K562 (cell line): ENCODE measurements around the gene IL15RA. TPM values are rescaled to one million over a fixed set of nuclear protein-coding genes. Genes with fewer than 3 reads are reported as not detected.

ENCODE experiments used
- ATF7 ChIP-seq: fragments of 450-650 bp; IDR thresholded peaks from 2 replicates; pipeline ENCODE4 v1.7.1; 2014; ENCODE audit warnings: mild to moderate bottlenecking, moderate library complexity
- CBFA2T2 ChIP-seq: fragments of 450-650 bp; conservative IDR thresholded peaks from 2 replicates; pipeline ENCODE4 v1.6.1; 2017; ENCODE audit warnings: mild to moderate bottlenecking
- CHD2 ChIP-seq: IDR thresholded peaks from 2 replicates; pipeline ENCODE4 v1.6.1; 2011; ENCODE audit warnings: low read depth, low read length
- NELFE ChIP-seq: IDR thresholded peaks from 2 replicates; pipeline ENCODE4 v1.6.1; 2011; ENCODE audit warnings: mild to moderate bottlenecking; ENCODE audit not compliant: insufficient read depth, insufficient read length
- POLR2G ChIP-seq: fragments of 200-400 bp; formaldehyde crosslinking; IDR thresholded peaks from 2 replicates; pipeline ENCODE4 v1.6.1; 2017; ENCODE audit warnings: low read depth, mild to moderate bottlenecking, antibody characterized with exemption, low read length, moderate library complexity
- PURB ChIP-seq: sonication (generic); formaldehyde crosslinking; IDR thresholded peaks from 2 replicates; pipeline ENCODE4 v1.9.0; 2021; ENCODE audit warnings: low read depth, mild to moderate bottlenecking, missing genetic modification reagents
- PYGO2 ChIP-seq: fragments of 450-650 bp; IDR thresholded peaks from 2 replicates; pipeline ENCODE4 v1.6.1; 2016; ENCODE audit warnings: mild to moderate bottlenecking, missing genetic modification characterization, moderate library complexity, missing compliant biosample characterization
- RB1 ChIP-seq: fragments of 450-650 bp; IDR thresholded peaks from 2 replicates; pipeline ENCODE4 v1.6.1; 2017; ENCODE audit warnings: low read depth, mild to moderate bottlenecking
- SMAD3 ChIP-seq: fragments of 450-650 bp; formaldehyde crosslinking; conservative IDR thresholded peaks from 2 replicates; pipeline ENCODE4 v1.4.0; 2020; ENCODE audit warnings: mild to moderate bottlenecking
- SMARCE1 ChIP-seq: fragments of 450-650 bp; IDR thresholded peaks from 2 replicates; pipeline ENCODE4 v1.7.1; 2016; ENCODE audit warnings: mild to moderate bottlenecking
- TAL1 ChIP-seq: fragments of 450-650 bp; IDR thresholded peaks from 2 replicates; pipeline ENCODE4 v1.6.1; 2016; ENCODE audit warnings: mild to moderate bottlenecking
- YBX1 ChIP-seq: fragments of 450-650 bp; IDR thresholded peaks from 2 replicates; pipeline ENCODE4 v1.7.1; 2016; ENCODE audit warnings: mild to moderate bottlenecking
- ZFP30 ChIP-seq: fragments of 250-450 bp; sonication (Bioruptor Pico); IDR thresholded peaks from 2 replicates; pipeline ENCODE4 v1.8.0; 2022; ENCODE audit warnings: moderate library complexity, mild to moderate bottlenecking, inconsistent platforms, borderline replicate concordance
- ZNF217 ChIP-seq: sonication (generic); formaldehyde crosslinking; IDR thresholded peaks from 2 replicates; pipeline ENCODE4 v1.8.0; 2022; ENCODE audit warnings: mild to moderate bottlenecking, missing genetic modification reagents
- ZNF232 ChIP-seq: sonication (generic); formaldehyde crosslinking; IDR thresholded peaks from 2 replicates; pipeline ENCODE4 v1.8.0; 2022; ENCODE audit warnings: mild to moderate bottlenecking, missing genetic modification reagents
- ZNF354B ChIP-seq: fragments of 250-450 bp; sonication (Bioruptor Pico); IDR thresholded peaks from 2 replicates; pipeline ENCODE4 v1.4.0; 2020
- ZNF431 ChIP-seq: sonication (generic); formaldehyde crosslinking; IDR thresholded peaks from 2 replicates; pipeline ENCODE4 v1.8.0; 2022; ENCODE audit warnings: mild to moderate bottlenecking, missing genetic modification reagents
- ZNF766 ChIP-seq: fragments of 200-800 bp; sonication (Bioruptor generic); conservative IDR thresholded peaks from 2 replicates; pipeline ENCODE4 v1.6.1; 2016; ENCODE audit warnings: missing genetic modification characterization, missing compliant biosample characterization
- ZNF79 ChIP-seq: fragments of 250-450 bp; sonication (Bioruptor Pico); IDR thresholded peaks from 2 replicates; pipeline ENCODE4 v1.4.0; 2020; ENCODE audit warnings: low read depth, mild to moderate bottlenecking, moderate library complexity
- polyA plus RNA-seq, 8 experiments: library from polyadenylated mRNA; depleted of rRNA in 4 of 8; stranded (reverse) in 5 of 8; unstranded in 3 of 8; fragments of >200 nt; fragmentation: Nextera tagmentation in 2 of 8; fragmentation: Illumina TruSeq in 1 of 8; extraction: Ambion mirVana in 2 of 8; extraction: Trizol in 1 of 8; gene quantifications; 2 replicates each; pipeline versions ENCODE4 v1.2.1 to v1.2.3, GENCODE V29; 2011 to 2014; ENCODE audit warnings: inconsistent platforms in 1 of 8, missing spikeins in 1 of 8
- total RNA-seq, 7 experiments: library from RNA; depleted of rRNA in 6 of 7; stranded (reverse); fragments of >200 nt in 6 of 7; fragmentation: Illumina TruSeq in 2 of 7; extraction: Trizol in 2 of 7; gene quantifications; 2 replicates each; pipeline versions ENCODE4 v1.2.1 to v1.2.3, GENCODE V29; 2011 to 2021; ENCODE audit warnings: low replicate concordance in 1 of 7
- TF ChIP-seq, protein P1 (sequence below): fragments of 250-450 bp; sonication (Bioruptor Pico); IDR thresholded peaks from 2 replicates; pipeline ENCODE4 v1.4.0; 2020
- TF ChIP-seq, protein P2 (sequence below): fragments of 450-650 bp; IDR thresholded peaks from 2 replicates; pipeline ENCODE4 v1.6.1; 2016
- TF ChIP-seq, protein P3 (sequence below): sonication (generic); formaldehyde crosslinking; IDR thresholded peaks from 2 replicates; pipeline ENCODE4 v1.9.0; 2022; ENCODE audit warnings: mild to moderate bottlenecking, missing genetic modification reagents
- TF ChIP-seq, protein P4 (sequence below): sonication (generic); formaldehyde crosslinking; IDR thresholded peaks from 2 replicates; pipeline ENCODE4 v1.8.0; 2022; ENCODE audit warnings: mild to moderate bottlenecking, low read depth, missing genetic modification reagents
- TF ChIP-seq, protein P5 (sequence below), 2 experiments: fragments of 450-650 bp; IDR thresholded peaks; 2 replicates each; pipeline ENCODE4 v1.6.1; 2018; ENCODE audit warnings: mild to moderate bottlenecking in 2 of 2, low read depth in 1 of 2; ENCODE audit not compliant: partially characterized antibody in 2 of 2

Gene IL15RA
- total and polyA plus RNA-seq, 9 of the 15 experiments (the other 6 are each of a cell fraction or from before 2014, with no cell fraction given): 1.2 to 11.7 (median 8.0) TPM

DNA sequence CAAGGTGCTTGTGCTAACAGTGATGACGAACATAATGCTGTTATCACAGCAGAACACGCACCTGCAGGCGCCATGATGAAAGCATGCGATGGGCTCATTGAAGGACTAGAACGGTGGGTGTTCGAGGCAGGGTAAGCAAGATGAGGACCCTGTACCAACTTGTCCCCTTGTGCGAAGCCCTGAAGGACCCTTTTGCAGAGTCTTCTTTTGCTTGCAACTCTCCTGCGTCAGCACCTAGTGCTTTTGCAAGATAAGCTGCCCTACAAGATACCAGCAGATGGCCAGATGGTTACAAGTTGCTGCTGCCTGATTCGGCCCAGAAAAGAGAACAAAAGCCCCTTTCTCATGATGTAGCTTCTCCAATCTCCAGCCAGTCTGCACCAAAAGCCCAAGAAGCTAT lies 4.2 kb upstream of the IL15RA start (continued):
- TF ChIP-seq TAL1 (peak; percentile 88), SMARCE1 (peak; percentile 50; the same call in 1 of the 2 replicates), ZNF232 (CRISPR knock-in tag) (no peak), ZFP30 (CRISPR knock-in tag) (no peak), POLR2G (no peak), SMAD3 (CRISPR knock-in tag) (no peak), RB1 (no peak), ZNF766 (CRISPR knock-in tag) (no peak), ZNF217 (CRISPR knock-in tag) (no peak), ZNF431 (CRISPR knock-in tag) (no peak), CBFA2T2 (peak; percentile 87), NELFE (no peak), CHD2 (no peak), ZNF354B (CRISPR knock-in tag) (no peak), ATF7 (no peak), ZNF79 (CRISPR knock-in tag) (no peak), PURB (CRISPR knock-in tag) (no peak), PYGO2 (tag) (no peak), YBX1 (no peak)
- TF ChIP-seq, protein P1, sequence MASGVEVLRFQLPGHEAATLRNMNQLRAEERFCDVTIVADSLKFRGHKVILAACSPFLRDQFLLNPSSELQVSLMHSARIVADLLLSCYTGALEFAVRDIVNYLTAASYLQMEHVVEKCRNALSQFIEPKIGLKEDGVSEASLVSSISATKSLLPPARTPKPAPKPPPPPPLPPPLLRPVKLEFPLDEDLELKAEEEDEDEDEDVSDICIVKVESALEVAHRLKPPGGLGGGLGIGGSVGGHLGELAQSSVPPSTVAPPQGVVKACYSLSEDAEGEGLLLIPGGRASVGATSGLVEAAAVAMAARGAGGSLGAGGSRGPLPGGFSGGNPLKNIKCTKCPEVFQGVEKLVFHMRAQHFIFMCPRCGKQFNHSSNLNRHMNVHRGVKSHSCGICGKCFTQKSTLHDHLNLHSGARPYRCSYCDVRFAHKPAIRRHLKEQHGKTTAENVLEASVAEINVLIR (CRISPR knock-in tag): 0 out of 2 replicates have a peak, but pooled peaks have one; percentile 24
- TF ChIP-seq, protein P2, sequence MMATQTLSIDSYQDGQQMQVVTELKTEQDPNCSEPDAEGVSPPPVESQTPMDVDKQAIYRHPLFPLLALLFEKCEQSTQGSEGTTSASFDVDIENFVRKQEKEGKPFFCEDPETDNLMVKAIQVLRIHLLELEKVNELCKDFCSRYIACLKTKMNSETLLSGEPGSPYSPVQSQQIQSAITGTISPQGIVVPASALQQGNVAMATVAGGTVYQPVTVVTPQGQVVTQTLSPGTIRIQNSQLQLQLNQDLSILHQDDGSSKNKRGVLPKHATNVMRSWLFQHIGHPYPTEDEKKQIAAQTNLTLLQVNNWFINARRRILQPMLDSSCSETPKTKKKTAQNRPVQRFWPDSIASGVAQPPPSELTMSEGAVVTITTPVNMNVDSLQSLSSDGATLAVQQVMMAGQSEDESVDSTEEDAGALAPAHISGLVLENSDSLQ: no peak
- TF ChIP-seq, protein P3, sequence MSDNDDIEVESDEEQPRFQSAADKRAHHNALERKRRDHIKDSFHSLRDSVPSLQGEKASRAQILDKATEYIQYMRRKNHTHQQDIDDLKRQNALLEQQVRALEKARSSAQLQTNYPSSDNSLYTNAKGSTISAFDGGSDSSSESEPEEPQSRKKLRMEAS (CRISPR knock-in tag): no peak
- TF ChIP-seq, protein P4, sequence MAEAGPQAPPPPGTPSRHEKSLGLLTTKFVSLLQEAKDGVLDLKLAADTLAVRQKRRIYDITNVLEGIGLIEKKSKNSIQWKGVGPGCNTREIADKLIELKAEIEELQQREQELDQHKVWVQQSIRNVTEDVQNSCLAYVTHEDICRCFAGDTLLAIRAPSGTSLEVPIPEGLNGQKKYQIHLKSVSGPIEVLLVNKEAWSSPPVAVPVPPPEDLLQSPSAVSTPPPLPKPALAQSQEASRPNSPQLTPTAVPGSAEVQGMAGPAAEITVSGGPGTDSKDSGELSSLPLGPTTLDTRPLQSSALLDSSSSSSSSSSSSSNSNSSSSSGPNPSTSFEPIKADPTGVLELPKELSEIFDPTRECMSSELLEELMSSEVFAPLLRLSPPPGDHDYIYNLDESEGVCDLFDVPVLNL (CRISPR knock-in tag): no peak
- TF ChIP-seq, protein P5, sequence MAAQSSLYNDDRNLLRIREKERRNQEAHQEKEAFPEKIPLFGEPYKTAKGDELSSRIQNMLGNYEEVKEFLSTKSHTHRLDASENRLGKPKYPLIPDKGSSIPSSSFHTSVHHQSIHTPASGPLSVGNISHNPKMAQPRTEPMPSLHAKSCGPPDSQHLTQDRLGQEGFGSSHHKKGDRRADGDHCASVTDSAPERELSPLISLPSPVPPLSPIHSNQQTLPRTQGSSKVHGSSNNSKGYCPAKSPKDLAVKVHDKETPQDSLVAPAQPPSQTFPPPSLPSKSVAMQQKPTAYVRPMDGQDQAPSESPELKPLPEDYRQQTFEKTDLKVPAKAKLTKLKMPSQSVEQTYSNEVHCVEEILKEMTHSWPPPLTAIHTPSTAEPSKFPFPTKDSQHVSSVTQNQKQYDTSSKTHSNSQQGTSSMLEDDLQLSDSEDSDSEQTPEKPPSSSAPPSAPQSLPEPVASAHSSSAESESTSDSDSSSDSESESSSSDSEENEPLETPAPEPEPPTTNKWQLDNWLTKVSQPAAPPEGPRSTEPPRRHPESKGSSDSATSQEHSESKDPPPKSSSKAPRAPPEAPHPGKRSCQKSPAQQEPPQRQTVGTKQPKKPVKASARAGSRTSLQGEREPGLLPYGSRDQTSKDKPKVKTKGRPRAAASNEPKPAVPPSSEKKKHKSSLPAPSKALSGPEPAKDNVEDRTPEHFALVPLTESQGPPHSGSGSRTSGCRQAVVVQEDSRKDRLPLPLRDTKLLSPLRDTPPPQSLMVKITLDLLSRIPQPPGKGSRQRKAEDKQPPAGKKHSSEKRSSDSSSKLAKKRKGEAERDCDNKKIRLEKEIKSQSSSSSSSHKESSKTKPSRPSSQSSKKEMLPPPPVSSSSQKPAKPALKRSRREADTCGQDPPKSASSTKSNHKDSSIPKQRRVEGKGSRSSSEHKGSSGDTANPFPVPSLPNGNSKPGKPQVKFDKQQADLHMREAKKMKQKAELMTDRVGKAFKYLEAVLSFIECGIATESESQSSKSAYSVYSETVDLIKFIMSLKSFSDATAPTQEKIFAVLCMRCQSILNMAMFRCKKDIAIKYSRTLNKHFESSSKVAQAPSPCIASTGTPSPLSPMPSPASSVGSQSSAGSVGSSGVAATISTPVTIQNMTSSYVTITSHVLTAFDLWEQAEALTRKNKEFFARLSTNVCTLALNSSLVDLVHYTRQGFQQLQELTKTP (IDR thresholded peaks at IDR 0.05; ENCODE audit: low read depth in 1 of 2, partially characterized antibody in 2 of 2): no peak
